Measurements from ENCODE around the gene SYT2. TPM values are rescaled to one million over a fixed set of nuclear protein-coding genes. Genes with fewer than 3 reads are reported as not detected.
"Not testable (repeated sequence)": the region's sequence is repeated elsewhere in the genome, so short reads cannot be mapped to it uniquely, and the experiment has no call there.

The SYT2 gene
- total and polyA plus RNA-seq, 5 experiments from 2014 or later, result 0.02 TPM; not detected in 4

GRCh38 chr1:202631076-202631923 is 79.0 kb downstream of the SYT2 start:
- peak overlapping the region in 1 of 10 donors; percentile 16 for H3K27ac Mint-ChIP-seq
- DNase-seq (peak in 1 of 10 donors; percentile 50), ATAC-seq (no peak)
- H3K4me3 Mint-ChIP-seq, result no peak overlapping the region
- POLR2A ChIA-PET, result interaction anchor here (1.2 kb wide), 1 partner anchor 12 kb away, joined by 3 read pairs; no protein-coding TSS in a partner anchor
- H3K9me3 Mint-ChIP-seq, result no peaks in the 10 kb centered on the region
- H3K4me1 Mint-ChIP-seq, result peaks cover 25 to 52% (median 44%) of the 10 kb centered on the region in 4 donors
- H3K36me3 Mint-ChIP-seq, result no peaks in the 10 kb centered on the region
- peaks cover 3 to 65% (median 35%) of the 10 kb centered on the region in 5 donors for H3K27me3 Mint-ChIP-seq

GRCh38 chr1:202630541-202630940 is 79.7 kb downstream of the SYT2 start:
- Mint-ChIP-seq H3K36me3 (no peaks in the 10 kb centered on the region), H3K4me1 (peaks cover 25 to 55% (median 45%) of the 10 kb centered on the region in 4 donors), H3K27ac (no peak overlapping the region), H3K4me3 (no peak overlapping the region), H3K9me3 (no peaks in the 10 kb centered on the region), H3K27me3 (peaks cover 5 to 57% (median 34%) of the 10 kb centered on the region in 5 donors)
- POLR2A ChIA-PET, result interaction anchor here (0.6 kb wide), 1 partner anchor 256 kb away, joined by 5 read pairs; no protein-coding TSS in a partner anchor
- ATAC-seq (no peak), DNase-seq (peak in 1 of 10 donors; percentile 59)

- Mint-ChIP-seq H3K27ac (peak overlapping the region in 2 of 10 donors; percentile 3 to 62), H3K27me3 (peaks cover 5 to 52% (median 30%) of the 10 kb centered on the region in 5 donors)
Measured at GRCh38 chr1:202630096-202630495, 80.2 kb downstream of the SYT2 start.

GRCh38 chr1:202629257-202629811 is 80.9 kb downstream of the SYT2 start:
- POLR2A ChIA-PET, H3K36me3 Mint-ChIP-seq, H3K9me3 Mint-ChIP-seq: not testable (repeated sequence)
- Mint-ChIP-seq H3K4me3 (peak overlapping the region; percentile 36 to 86 (median 70)), H3K27me3 (peaks cover 5 to 45% (median 26%) of the 10 kb centered on the region in 5 donors), H3K4me1 (peaks cover 25 to 57% (median 46%) of the 10 kb centered on the region in 4 donors), H3K27ac (peak overlapping the region in 9 of 10 donors; percentile 3 to 88 (median 62))
- peak; percentile 92 to 97 for ATAC-seq
- DNase-seq, result peak in 7 of 10 donors; percentile 33 to 84 (median 65)

More at GRCh38 chr1:202630096-202630495, 80.2 kb downstream of the SYT2 start:
- peak in 1 of 10 donors; percentile 4 for DNase-seq
- not testable (repeated sequence) for ATAC-seq, H3K9me3 Mint-ChIP-seq, H3K36me3 Mint-ChIP-seq
- POLR2A ChIA-PET, result interaction anchor here (0.6 kb wide), 1 partner anchor 257 kb away, joined by 5 read pairs; no protein-coding TSS in a partner anchor
- H3K4me1 Mint-ChIP-seq, result peaks cover 25 to 57% (median 46%) of the 10 kb centered on the region in 4 donors
- H3K4me3 Mint-ChIP-seq, result peak overlapping the region in 3 of 10 donors; percentile 5 to 62 (median 41)

- H3K27me3 Mint-ChIP-seq, result peaks cover 5 to 45% (median 25%) of the 10 kb centered on the region in 5 donors
- DNase-seq (peak in 1 of 10 donors; percentile 35), ATAC-seq (peak in 1 of 2 donors; percentile 12)
- peak overlapping the region; percentile 36 to 86 (median 70) for H3K4me3 Mint-ChIP-seq
- peaks cover 25 to 57% (median 46%) of the 10 kb centered on the region in 4 donors for H3K4me1 Mint-ChIP-seq
- H3K9me3 Mint-ChIP-seq, result no peaks in the 10 kb centered on the region
- no peaks in the 10 kb centered on the region for H3K36me3 Mint-ChIP-seq
- POLR2A ChIA-PET, result no interaction called here
- peak overlapping the region in 7 of 10 donors; percentile 3 to 88 (median 62) for H3K27ac Mint-ChIP-seq
Measured at GRCh38 chr1:202628646-202629215, 81.5 kb downstream of the SYT2 start.

GRCh38 chr1:202627841-202628565 is 82.3 kb downstream of the SYT2 start:
- Mint-ChIP-seq H3K9me3 (no peaks in the 10 kb centered on the region), H3K4me1 (peaks cover 25 to 57% (median 46%) of the 10 kb centered on the region in 4 donors), H3K27ac (no peak overlapping the region), H3K27me3 (peaks cover 5 to 42% (median 24%) of the 10 kb centered on the region in 5 donors), H3K4me3 (peak overlapping the region in 6 of 10 donors; percentile 11 to 84 (median 47)), H3K36me3 (no peaks in the 10 kb centered on the region)
- ATAC-seq, result no peak
- DNase-seq, result peak in 1 of 10 donors; percentile 52
- POLR2A ChIA-PET, result no interaction called here

- DNase-seq, H3K4me3 Mint-ChIP-seq, H3K27ac Mint-ChIP-seq, ATAC-seq, H3K9me3 Mint-ChIP-seq, H3K36me3 Mint-ChIP-seq: not testable (repeated sequence)
- POLR2A ChIA-PET, result interaction anchor here (0.6 kb wide), 1 partner anchor 291 kb away, joined by 3 read pairs; no protein-coding TSS in a partner anchor
- peaks cover 6 to 41% (median 18%) of the 10 kb centered on the region in 5 donors for H3K27me3 Mint-ChIP-seq
- H3K4me1 Mint-ChIP-seq, result peaks cover 25 to 57% (median 44%) of the 10 kb centered on the region in 4 donors
Measured at GRCh38 chr1:202627036-202627435, 83.2 kb downstream of the SYT2 start.

GRCh38 chr1:202625416-202626360 is 84.6 kb downstream of the SYT2 start:
- no peak overlapping the region for H3K4me3 Mint-ChIP-seq
- peaks cover 10 to 31% (median 13%) of the 10 kb centered on the region in 5 donors for H3K27me3 Mint-ChIP-seq
- POLR2A ChIA-PET, result interaction anchor here (0.6 kb wide), 1 partner anchor 284 kb away, joined by 6 read pairs; the partner anchor contains the start of gene UBE2T
- DNase-seq (peak; percentile 26 to 73 (median 46)), ATAC-seq (peak; percentile 48 to 62)
- no peak overlapping the region for H3K27ac Mint-ChIP-seq
- H3K9me3 Mint-ChIP-seq, result no peaks in the 10 kb centered on the region
- H3K36me3 Mint-ChIP-seq, result no peaks in the 10 kb centered on the region
- H3K4me1 Mint-ChIP-seq, result peaks cover 17 to 44% (median 34%) of the 10 kb centered on the region in 4 donors

- POLR2A ChIA-PET, result no interaction called here
- H3K27me3 Mint-ChIP-seq, result peaks cover 3 to 29% (median 14%) of the 10 kb centered on the region in 5 donors
- no peak overlapping the region for H3K4me3 Mint-ChIP-seq
- H3K27ac Mint-ChIP-seq, result no peak overlapping the region
- ATAC-seq (no peak), DNase-seq (peak in 1 of 10 donors; percentile 38)
- H3K4me1 Mint-ChIP-seq, result peaks cover 12 to 39% (median 26%) of the 10 kb centered on the region in 4 donors
- H3K36me3 Mint-ChIP-seq, result no peaks in the 10 kb centered on the region
- H3K9me3 Mint-ChIP-seq, result no peaks in the 10 kb centered on the region
Measured at GRCh38 chr1:202624781-202625108, 85.5 kb downstream of the SYT2 start.

- Mint-ChIP-seq H3K9me3 (no peaks in the 10 kb centered on the region), H3K4me1 (peaks cover 9 to 34% (median 21%) of the 10 kb centered on the region in 4 donors), H3K4me3 (no peak overlapping the region), H3K27ac (no peak overlapping the region), H3K27me3 (peaks cover 8 to 29% (median 19%) of the 10 kb centered on the region in 5 donors), H3K36me3 (no peaks in the 10 kb centered on the region)
- POLR2A ChIA-PET, result no interaction called here
- no peak for ATAC-seq
- peak in 1 of 10 donors; percentile 19 for DNase-seq
Measured at GRCh38 chr1:202624088-202624780, 86.0 kb downstream of the SYT2 start.
